Skeletal muscle cell (primary cell): ENCODE measurements around the gene SLC9A7.

ENCODE experiments used
- DNase-seq: peaks from one replicate; pipeline ENCODE4 v3.0.0-alpha.2; 2010; ENCODE audit warnings: low read depth
- H3K4me3 ChIP-seq: 2 replicates; pipeline ENCODE4 v1.5.1; 2011; ENCODE audit warnings: low read depth, mild to moderate bottlenecking, control low read depth, low read length, moderate library complexity

SLC9A7 gene

DNA sequence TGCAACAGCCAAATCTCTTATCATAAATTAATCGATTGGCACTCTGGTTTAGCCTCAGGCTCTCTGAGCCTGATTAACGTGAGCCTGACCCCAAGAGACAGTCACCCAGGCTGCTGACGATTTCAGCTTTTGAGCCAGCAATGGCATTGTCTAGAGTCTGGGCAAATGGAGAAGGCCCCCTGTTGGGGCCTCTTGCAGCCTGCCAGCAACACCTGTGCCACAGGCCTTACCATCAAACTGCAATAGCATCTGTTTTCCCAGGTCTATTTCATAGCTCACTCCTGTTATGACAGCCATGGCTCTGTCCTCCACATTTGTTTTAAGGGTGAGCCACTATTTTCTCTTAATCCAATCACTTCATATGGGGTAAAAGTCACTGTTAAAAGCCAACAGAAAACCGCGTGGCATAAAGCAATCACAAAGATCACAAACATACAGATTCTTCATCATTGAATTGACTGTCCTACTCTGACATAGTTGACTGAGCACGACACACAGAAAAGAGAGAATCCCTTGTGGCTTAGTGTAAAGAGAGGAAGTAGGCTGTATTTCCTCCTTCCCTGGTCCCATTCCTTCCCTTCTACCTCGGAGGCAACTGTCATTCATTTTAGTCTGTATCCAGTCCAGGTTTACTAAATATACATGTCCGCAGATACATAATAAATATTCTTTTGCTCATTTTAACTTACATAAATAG lies 47.8 kb downstream of the SLC9A7 start:
- DNase-seq, result no peak
- H3K4me3 ChIP-seq, result no peak overlapping the region

DNA sequence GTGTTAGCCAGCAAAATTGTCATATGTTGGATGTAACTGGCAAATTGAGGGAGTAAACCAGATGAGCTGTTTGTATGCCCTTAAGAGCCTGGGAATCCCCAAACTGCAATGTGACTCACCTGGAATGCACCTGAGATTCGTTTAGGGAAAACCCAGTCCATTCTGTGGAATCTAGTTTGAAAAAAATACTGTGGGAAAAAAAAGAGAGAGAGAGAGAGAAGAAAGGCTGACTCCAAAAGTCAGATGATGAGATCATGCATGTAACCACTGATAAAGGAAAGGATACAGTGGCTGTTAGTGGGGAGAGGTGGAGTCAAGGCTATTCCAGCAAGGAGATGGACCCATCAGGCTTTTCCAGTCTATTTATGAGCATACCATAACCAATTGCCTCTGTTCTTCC lies 48.5 kb downstream of the SLC9A7 start:
- DNase-seq, result no peak
- H3K4me3 ChIP-seq, result no peak overlapping the region

DNA sequence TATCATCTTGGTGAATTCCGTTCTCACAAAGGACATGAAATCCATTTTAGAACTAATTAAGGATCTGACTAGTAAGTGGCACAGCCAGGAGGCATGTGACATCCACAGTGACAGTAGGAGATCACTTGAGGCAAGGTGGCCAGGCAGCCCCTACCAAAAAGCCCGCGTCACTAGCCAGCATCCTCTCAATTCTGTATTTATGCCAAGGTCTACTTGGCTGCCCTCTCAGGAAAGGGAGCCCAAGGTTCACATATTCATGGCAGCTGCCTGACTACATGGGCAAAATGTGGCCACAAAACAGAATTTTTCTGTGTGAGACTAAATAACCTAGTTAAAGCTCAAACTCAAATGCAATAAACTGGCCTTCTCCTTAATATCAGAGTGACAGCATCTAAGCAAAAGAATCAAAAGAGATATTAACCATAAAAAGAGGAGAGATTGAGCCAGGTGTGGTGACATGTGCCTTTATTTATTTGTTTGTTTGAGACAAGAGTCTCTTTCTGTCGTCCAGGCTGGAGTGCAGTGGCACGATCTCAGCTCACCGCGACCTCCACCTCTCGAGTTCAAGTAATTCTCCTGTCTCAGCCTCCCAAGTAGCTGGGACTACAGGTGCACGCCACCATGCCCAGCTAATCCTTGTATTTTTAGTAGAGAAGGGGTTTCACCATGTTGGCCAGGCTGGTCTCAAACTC lies 51.5 kb downstream of the SLC9A7 start:
- no peak overlapping the region for H3K4me3 ChIP-seq
- DNase-seq, result no peak

DNA sequence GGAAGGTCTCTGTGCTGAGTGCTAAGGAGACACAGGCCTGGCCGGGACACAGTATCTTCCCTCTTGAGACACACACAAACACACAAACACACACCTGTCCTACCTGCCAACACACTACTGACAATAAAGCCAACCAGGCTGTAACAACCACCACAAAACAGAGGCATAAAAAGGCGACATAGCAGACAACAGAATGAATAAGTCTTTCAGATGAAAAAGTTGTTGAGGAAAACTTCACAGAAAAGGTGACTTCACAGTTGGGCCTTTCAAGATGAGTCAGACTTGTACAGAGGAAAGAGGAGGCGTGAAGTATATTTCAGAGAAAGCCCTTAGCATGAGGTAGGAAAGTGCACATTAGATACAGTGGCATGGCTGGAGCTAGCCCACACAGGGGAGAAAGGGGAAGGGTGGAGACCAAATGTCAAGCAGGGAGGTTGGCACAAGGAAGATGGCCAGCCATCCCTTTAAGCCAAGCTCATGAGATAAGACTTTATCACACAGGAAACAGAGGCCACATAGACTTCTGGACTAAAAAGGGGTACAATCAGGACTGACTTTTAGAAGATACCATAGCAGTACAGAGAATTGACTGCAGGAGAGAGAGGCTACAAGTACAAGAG lies 54.0 kb downstream of the SLC9A7 start:
- DNase-seq, result no peak

DNA sequence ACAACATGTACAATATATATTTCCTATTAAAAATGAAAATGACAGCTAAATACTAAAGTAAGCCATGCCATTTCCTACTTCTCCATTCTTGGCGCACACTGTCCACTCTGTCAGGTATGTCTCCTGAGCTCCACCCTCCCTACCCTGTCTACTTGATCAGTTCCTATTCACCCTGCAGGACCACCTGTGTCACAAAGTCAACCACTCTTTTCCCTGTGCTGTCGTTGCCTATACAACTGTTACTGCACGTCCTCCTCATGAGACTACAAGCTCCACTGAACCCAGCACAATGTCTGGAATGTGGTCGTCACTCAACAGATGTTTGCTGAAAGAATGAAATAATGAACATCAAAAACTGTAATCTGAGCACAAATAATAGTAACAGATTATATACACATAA lies 54.9 kb downstream of the SLC9A7 start:
- no peak for DNase-seq
- H3K4me3 ChIP-seq, result no peak overlapping the region

More for the DNA sequence above, 54.0 kb downstream of the SLC9A7 start:
- H3K4me3 ChIP-seq, result no peak overlapping the region

DNA sequence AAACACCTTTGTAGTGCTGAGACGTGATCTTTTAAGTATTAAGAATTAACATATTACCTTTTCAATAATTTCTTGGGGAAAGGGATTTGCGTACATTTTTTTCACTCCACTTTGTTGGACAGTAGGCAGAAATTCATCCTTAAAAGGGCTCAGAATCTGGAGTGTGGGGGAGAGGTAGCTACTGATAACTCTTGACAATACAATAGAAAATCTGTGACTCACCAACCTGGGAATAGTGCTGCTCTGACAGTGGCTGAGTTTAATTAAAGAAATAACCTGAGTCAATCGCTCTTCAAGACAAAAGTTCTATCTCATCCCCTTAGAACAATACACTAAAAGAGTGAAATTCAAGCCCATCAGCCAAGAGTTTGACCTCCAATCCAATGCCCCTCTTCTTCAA lies 60.2 kb downstream of the SLC9A7 start:
- no peak for DNase-seq

DNA sequence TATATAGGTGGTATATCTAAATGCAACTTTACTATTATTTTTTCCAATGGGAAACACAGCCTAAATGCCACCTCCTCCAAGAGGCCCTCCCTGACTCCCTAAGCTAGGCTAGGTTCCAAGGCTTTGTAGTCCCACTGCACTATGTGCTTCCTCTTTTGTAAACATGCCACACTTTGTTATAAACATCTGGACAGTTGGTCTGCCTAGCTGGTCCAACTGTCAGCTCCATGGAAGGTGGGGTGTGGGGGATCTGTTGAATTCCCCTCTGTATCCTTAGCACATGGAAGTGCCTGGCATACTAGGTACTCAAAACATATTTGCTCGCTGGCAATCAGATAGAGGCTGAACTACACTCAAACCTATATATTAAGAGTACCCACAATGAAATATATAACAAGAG lies 63.4 kb downstream of the SLC9A7 start:
- no peak overlapping the region for H3K4me3 ChIP-seq
- no peak for DNase-seq

More for the DNA sequence above, 60.2 kb downstream of the SLC9A7 start:
- no peak overlapping the region for H3K4me3 ChIP-seq

DNA sequence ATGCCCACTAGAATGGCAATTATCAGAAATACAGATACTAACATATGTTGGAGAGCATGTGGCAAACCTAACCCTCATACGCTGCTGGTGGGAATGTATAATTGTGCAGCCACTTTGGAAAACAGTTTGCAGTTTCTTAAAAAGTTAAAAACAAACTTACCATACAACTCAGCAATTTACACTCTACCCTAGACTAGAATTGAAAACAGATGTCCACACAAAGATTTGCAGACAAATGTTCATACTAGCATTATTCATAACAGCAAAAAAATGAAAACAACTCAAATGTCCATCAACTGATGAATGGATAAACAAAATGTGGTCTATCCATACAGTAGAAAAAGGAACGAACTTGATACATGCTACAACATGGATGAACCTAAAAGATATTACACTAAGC lies 64.4 kb downstream of the SLC9A7 start:
- no peak for DNase-seq
- H3K4me3 ChIP-seq, result no peak overlapping the region

DNA sequence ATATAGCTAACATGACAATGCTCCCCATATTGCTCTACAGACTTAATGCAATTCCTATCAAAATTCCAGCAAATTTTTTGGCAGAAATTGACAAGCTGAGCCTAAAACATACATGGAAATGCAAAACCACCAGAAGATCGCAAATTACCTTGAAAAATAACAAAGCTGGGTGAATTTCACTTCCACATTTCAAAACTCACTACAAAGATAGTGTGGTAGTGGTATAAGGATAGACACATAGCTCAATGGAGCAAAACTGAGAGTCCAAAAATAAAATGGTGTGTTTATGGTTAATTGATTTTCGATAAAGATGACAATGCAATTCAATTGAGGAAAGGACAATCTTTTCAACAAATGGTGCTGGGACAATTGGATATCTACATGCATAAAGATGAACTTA lies 65.8 kb downstream of the SLC9A7 start:
- H3K4me3 ChIP-seq, result no peak overlapping the region
- no peak for DNase-seq

DNA sequence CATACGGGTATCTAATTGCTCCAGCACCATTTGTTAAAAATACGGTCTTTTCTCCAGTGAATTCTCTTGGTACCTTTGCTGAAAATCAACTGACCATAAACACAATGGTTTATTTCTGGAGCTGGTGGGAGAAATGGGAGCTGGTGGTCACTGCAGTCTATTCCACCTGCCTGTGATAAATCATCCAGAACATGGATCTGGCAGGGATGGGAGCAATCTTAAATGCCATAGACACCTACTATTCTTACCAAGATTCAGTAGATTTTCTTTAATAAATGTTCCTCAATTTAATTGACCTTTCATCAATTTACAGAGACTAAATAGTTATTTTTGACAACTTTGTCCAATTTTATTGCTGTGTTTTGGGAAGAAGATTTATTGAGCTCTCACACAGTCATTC lies 68.1 kb downstream of the SLC9A7 start:
- no peak overlapping the region for H3K4me3 ChIP-seq
- DNase-seq, result no peak

DNA sequence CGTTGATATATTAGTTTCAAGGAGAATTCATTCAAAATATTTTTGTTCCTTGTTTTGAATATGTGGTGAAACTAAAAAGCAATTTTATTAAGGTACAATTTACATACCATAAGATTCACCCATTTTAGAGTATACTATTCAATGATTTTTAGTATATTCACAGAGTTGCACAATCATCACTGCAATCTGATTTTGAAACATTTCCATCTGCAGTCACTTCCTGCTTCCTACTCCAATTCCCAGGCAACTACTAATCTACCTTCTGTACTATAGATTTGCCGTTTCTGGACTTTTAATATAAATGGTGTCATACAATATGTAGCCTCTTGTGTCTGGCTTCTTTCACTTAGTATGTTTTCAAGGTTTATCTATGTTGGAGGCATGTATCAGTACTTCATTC lies 71.3 kb downstream of the SLC9A7 start:
- H3K4me3 ChIP-seq, result no peak overlapping the region
- DNase-seq, result no peak

DNA sequence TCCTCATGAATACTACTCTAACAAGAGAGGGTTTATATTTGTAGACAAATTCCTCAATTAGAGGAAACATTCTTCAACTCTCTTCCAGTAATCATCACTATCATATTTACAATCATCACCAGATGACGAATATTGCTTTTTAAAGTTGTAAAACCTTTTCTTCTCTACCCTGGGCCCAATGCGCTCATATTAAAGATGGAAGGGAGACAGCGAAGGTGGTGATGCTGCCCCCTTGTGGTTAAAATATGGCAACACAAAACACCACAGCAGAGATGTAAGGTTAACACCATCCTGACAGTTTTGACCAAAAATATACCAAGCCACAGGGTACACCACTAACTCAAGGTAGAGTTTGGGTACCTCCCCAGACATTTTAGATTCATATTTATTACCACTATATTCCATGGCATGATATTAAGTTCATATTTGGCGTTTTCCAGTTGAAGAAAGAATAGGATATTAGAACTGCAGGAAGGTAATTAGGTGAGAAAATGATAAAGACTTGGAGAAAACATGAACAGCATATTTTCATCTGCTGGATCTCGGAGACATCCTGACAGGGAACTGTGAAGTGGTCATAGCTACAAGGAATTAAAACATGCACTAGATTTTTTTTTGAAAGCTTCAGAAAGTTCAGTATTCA lies 72.8 kb downstream of the SLC9A7 start:
- no peak for DNase-seq
- no peak overlapping the region for H3K4me3 ChIP-seq

DNA sequence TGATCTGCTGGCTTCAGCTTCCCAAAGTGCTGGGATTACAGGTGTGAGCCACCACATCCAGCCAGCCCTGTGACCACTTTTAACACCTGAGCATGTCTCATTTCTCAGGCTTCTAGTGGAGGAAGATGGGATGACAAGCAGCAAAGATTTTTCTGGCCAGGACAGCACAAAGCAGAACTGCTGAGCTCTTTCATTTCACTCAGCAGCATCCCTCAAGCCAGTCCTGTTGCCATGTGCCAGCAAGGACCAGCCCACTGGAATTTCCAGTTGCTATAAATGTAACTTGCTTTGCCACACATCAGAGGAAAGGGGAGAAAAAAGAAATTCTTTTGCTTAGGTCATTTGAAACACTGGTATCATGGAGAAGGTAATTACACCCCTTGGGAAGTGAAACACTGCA lies 75.9 kb downstream of the SLC9A7 start:
- no peak overlapping the region for H3K4me3 ChIP-seq
- no peak for DNase-seq

DNA sequence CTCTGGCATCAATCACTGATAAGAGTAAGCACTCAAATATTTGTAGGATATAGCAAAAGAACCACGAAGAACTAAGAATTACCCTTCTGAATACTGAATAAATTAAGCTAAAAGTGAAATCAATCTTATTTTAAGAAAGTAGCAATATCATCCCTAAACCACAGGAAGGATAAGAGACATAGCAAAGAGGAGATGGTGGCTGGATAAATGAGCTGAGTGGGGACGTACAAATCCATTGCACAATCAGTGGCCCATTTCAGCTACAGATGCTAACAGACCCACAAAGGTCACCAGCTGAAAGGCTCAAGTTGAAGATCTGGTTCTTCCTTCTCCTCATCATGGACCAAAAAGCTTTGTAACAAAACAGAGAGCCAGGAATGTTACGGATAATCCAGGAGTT lies 77.1 kb downstream of the SLC9A7 start:
- no peak overlapping the region for H3K4me3 ChIP-seq
- no peak for DNase-seq

DNA sequence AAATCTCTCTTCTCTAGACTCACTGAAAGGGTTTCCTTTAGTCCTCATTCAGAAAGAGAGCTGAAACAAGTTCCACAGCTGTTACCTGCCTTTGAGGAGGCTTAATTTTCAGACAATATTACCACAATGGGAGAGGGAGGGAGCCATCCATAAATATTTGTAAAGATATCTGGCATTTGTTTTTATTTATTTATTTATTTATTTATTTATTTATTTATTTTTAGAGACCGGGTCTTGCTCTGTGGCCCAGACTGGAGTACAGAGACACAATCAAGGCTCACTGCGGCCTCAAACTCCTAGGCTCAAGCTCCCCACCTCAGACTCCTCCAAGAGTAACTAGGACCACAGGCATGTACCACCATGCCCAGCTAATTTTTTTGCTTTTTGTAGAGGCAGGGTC lies 80.7 kb downstream of the SLC9A7 start:
- H3K4me3 ChIP-seq, result no peak overlapping the region

DNA sequence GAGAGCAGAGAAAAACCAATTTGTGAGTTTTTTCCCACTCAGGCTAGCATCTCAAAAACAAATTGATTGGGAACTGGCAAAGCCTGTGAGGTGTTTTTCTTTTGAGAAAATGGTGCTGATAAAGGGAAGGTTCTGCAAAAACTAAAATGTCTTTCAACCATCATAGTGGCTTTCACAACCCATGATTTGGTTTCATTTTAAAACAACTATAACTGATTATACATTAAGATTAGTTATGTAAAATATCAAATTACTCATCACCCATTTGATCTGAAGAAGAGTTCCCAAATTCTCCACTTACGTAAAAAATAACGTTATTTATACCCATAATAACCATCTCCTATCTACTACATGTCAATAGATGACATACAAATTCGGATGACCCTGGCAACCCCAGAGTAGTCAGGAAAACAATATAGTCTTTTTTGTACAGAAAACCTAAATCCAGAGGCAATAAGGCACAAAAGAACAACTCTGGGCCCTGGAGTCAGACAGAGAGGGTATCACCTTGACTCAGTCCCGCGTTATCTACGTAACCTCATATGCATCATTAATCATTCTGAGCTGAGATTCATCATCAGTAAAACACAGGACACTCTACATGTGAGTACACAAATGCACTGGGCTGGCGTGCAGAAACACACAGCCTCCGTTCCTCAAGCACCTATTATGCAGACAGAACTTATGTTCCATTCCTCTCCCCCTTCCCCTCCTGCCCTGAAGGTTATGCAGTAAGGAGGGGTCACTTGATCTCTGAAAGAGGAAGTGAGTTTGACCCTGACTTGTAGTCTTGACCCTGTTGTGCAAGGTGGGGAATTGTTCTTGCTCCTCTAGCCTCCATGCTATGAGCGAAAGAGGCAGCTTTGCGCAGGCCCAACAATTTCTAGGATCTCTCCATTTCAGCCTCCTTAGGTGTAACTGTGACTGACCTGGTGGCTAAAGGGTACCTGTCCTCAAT lies 82.2 kb downstream of the SLC9A7 start:
- H3K4me3 ChIP-seq, result no peak overlapping the region
- no peak for DNase-seq

More for the DNA sequence above, 80.7 kb downstream of the SLC9A7 start:
- no peak for DNase-seq

DNA sequence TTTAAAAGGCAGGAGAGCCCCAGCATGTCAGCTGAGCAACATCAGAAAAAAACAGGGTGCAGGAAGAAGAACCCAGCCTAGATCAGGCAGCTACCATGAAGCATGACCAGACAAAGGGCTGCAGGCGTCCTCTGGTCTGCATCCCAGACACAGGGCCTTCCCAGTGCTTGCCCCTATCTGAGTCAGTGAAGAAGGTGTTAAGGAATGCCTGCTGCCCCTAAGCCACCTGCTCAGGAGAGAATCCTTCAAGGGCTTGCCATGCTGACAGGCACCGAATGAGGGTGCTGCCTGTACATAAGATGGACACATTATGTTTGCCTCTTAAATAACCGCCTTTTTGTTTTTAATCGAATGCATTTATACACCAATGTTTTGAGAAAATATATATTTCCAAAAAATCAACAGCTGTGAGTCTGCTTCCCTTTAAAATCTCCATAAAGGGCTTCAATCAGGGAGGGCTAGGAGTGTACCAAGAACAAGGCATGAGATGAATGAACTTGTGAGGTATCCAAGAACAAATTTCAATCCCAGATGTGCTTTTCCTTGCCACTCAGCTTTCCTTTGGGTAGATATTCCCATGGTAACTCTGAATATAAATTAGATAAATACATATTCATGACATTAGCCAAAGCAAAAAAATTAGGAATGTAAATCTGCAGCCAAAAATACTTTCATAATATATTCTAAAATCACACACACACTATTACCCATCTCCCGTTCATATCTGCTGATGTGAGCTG lies 85.1 kb downstream of the SLC9A7 start:
- no peak for DNase-seq

DNA sequence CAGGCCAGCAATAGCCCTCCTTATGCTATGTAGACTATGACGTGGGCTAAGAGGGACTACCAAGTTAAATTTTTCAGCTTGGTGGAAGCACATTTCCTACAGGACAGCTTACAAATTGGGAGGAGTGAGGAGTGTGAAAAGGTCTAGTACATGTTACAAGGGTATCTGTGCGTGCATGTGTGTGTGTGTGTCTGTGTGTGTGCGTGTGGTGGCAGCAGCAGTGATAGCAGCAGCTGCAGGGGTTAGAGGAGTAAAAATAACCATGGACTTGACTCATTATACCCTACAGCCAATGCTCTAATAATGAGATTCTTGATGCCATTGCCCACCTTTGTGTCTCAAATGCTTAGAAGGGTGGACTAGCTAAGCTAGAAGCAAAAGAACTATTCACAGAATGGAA lies 88.6 kb downstream of the SLC9A7 start:
- H3K4me3 ChIP-seq, result no peak overlapping the region
- no peak for DNase-seq

More for the DNA sequence above, 85.1 kb downstream of the SLC9A7 start:
- no peak overlapping the region for H3K4me3 ChIP-seq

DNA sequence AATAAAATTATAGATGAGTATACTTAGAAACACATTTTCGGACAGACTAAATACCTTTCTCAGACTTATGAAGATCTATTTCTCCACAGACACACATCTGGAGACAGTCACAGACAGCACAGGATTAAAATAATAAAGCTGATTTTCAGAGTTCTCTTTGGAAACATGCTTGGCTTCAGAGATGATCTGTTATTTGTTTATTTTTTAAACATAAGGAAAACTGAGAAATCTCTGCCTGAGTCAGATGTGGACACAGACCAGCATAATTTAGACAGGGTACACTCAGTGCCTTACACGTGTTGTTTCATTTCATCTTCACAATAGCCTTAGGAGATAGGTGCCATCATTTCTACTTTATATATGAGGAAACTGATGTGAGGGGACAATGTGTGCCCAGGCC lies 92.1 kb downstream of the SLC9A7 start:
- no peak overlapping the region for H3K4me3 ChIP-seq
- DNase-seq, result no peak
